HG03457 (cell line): ENCODE results near the gene ELN.

Experiments used
- ATAC-seq: cut with Tn5 transposase; IDR thresholded peaks from one replicate; pipeline ENCODE4 v1.9.1; 2021; ENCODE audit warnings: moderate number of reproducible peaks; ENCODE audit not compliant: unreplicated experiment

Gene ELN

DNA sequence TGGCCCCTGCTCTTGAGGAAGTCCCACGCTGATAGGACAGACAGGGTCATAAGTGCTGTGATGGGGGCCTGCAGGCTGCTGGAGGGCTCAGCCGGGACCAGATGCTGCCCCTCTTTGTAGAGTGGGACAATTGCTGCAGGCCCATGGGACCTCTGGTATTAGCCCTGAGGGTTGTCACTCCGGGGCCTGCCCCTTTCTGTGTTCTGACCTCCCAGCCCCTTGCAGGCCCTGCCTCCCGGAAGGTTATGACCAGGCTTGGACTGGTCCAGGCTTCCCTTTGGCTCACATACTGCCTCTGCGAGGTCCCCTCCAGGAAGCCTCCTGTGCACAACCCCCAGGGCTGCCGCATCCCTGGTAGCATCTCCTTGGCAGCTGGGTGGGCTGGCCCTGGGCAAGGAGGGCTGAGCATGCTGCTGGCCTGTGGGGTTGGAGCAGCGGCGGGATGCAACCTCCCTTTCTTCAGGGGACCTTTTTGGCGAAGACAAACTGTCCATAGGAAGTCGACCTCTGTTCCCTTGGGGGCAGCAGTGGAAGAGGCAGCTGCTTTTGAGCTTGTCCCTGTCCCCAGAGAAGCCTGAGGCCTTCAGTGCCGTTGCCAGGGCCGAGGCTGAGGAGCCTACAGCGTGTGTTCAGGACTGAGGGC lies 64.5 kb downstream of the ELN start:
- no peak for ATAC-seq

GRCh38 chr7:74092964-74093471 lies 65.0 kb downstream of the ELN start:
- ATAC-seq, result peak; percentile 53

GRCh38 chr7:74093671-74094223 lies 65.8 kb downstream of the ELN start:
- peak; percentile 12 for ATAC-seq

- ATAC-seq, result peak; percentile 29
Measured at GRCh38 chr7:74094224-74095101, 66.5 kb downstream of the ELN start.

- ATAC-seq, result no peak
Measured at GRCh38 chr7:74095135-74095534, 67.2 kb downstream of the ELN start.

GRCh38 chr7:74097937-74098614 lies 70.1 kb downstream of the ELN start:
- ATAC-seq, result no peak

DNA sequence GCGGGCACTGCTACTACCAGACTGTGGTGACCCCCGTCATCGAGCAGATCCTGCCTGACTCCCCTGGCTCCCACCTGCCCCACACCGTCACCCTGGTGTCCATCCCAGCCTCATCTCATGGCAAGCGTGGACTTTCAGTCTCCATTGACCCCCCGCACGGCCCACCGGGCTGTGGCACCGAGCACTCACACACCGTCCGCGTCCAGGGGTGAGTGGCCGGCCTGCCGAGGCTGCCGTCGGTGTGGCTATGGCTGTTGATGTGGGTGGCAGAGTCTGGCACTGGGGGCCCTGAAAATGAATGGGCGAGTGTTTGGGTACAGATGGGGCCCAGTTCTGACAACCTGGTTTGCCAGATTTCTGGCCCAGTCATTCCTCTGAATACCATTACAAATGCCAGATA lies 71.1 kb downstream of the ELN start:
- no peak for ATAC-seq

GRCh38 chr7:74101061-74101681 lies 73.2 kb downstream of the ELN start:
- peak; percentile 77 for ATAC-seq

DNA sequence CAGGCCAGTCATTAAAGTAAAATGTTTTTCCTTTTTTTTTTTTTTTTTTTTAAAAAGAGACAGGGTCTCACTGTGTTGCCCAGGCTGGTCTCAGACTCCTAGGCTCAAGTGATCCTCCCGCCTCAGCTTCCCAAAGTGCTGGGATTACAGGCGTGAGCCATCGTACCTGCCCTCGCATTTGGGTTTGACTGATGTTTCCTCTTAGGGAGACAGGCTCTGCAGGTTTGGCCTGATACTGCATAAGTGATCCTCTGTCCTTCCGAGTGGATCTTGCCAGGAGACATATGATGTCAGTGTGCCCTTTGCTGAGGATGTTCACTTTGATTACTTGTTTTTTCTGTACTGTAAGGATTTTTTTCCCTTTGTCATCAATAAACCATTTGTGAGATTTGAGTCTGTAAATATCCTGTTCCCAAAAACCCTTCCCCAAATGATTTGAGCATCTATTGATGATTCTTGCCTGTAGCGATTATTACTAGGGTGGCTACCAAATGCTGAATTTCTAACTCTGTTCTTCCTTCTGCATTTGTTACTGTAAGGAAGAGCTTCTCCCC lies 75.3 kb downstream of the ELN start:
- no peak for ATAC-seq

- ATAC-seq, result no peak
Measured at GRCh38 chr7:74104702-74105101, 76.7 kb downstream of the ELN start.

DNA sequence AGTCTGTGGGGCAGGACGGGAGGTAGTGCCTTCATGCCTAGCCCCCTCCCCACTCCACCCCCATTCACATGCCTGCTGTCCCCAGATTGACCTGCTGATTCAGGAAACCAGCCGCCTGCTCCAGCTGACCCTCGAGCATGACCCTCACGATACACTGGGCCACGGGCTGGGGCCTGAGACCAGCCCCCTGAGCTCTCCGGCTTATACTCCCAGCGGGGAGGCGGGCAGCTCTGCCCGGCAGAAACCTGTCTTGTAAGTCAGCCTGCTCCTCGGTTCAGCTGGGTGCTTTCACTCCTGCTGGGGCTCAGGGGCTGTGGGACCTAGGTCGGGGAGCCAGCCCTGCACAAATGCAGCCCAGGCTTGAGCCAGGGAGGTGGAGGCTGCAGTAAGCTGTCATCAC lies 78.0 kb downstream of the ELN start:
- ATAC-seq, result no peak

- no peak for ATAC-seq
Measured at GRCh38 chr7:74106846-74107245, 78.9 kb downstream of the ELN start.

- ATAC-seq, result no peak
Measured at GRCh38 chr7:74115326-74115725, 87.4 kb downstream of the ELN start.

- no peak for ATAC-seq
Measured at GRCh38 chr7:74116356-74116755, 88.4 kb downstream of the ELN start.
